Neural progenitor cell (in vitro differentiated cells): ENCODE results near the gene SYT1.

Experiments used
- CTCF ChIP-seq: fragments of 200-600 bp; sonication (generic); IDR thresholded peaks from 2 replicates; pipeline ENCODE4 v1.5.1; 2017; ENCODE audit warnings: antibody characterized with exemption, mild to moderate bottlenecking
- EZH2 ChIP-seq: fragments of 200-600 bp; sonication (generic); IDR thresholded peaks from 2 replicates; pipeline ENCODE4 v1.6.1; 2017; ENCODE audit warnings: antibody characterized with exemption, mild to moderate bottlenecking, moderate library complexity

- TF ChIP-seq CTCF (no peak), EZH2 (no peak)
Measured at GRCh38 chr12:79326663-79327062, 462.1 kb downstream of the SYT1 start.
